ENCODE data around the gene MERTK. TPM values are rescaled to one million over a fixed set of nuclear protein-coding genes. Genes with fewer than 3 reads are reported as not detected.

The MERTK gene
- total and polyA plus RNA-seq, 10 of the 15 experiments (the other 5 are each of a cell fraction or from before 2014, with no cell fraction given), result 0.13 to 30.6 (median 0.50) TPM

DNA sequence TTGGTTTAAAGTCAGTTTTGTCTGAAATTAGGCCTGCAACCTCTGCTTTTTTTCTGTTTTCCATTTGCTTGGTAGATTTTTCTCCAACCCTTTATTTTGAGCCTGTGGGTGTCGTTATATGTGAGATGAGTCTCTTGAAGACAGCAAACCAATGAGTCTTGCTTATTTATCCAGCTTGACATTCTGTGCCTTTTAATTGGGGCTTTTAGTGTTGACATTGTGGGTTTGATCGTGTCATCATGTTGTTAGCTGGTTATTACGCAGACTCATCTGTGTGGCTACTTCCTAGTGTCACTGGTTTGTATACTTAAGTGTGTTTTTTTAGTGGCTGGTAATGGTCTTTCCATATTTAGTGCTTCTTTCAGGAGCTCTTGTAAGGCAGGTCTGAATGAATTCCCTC, 175.5 kb downstream of the MERTK start:
- intact Hi-C loops (cut with micrococcal nuclease; ENCODE audit: unreplicated experiment), result no loop called here
- Histone ChIP-seq H3K4me3 (no peak overlapping the region), H3K4me1 (ENCODE audit: control insufficient read depth, insufficient read depth, low read length) (peaks cover 9% of the 10 kb centered on the region), H3K9me3 (replicated peaks; ENCODE audit: control insufficient read depth, insufficient read depth, low read length) (peaks cover 14% of the 10 kb centered on the region), H3K27me3 (replicated peaks in 1 of 2; ENCODE audit: control insufficient read depth in 2 of 2, insufficient read depth in 2 of 2, low read length in 1 of 2) (no peaks in the 10 kb centered on the region), H4K20me1 (ENCODE audit: control insufficient read depth, insufficient read depth) (no peaks in the 10 kb centered on the region), H2AFZ (ENCODE audit: control insufficient read depth, low read depth, low read length) (no peak overlapping the region), H3K27ac (ENCODE audit: control insufficient read depth, insufficient read depth) (no peak overlapping the region), H3K9ac (ENCODE audit: control insufficient read depth, insufficient read depth, low read length) (no peak overlapping the region), H3K36me3 (ENCODE audit: control insufficient read depth in 2 of 2, insufficient read depth in 2 of 2, low read length in 1 of 2) (peaks cover 7 to 14% of the 10 kb centered on the region in 2 experiments; a peak in 3 of 4 replicates), H3K79me2 (ENCODE audit: control insufficient read depth, insufficient read depth, low read length) (peaks cover 3% of the 10 kb centered on the region; the same call in 1 of the 2 replicates), H3K4me2 (ENCODE audit: control insufficient read depth, insufficient read depth) (no peak overlapping the region)
- FAIRE-seq (no peak), ATAC-seq (no peak), DNase-seq (ENCODE audit: low read depth, low spot score) (no peak)
- ChIA-PET SMC1A (ENCODE audit: uncharacterized antibody, unreplicated experiment) (interaction anchor here (3.3 kb wide), 1 partner anchor 11 kb away, joined by 10 read pairs; no protein-coding TSS in a partner anchor), CTCF (interaction anchor here (1.1 to 1.3 kb wide), 2 partner anchors 10 to 12 kb away, joined by 3 to 4 read pairs; no protein-coding TSS in a partner anchor), RAD21 (ENCODE audit: unreplicated experiment) (no interaction called here), POLR2A (no interaction called here)
- WGBS (ENCODE audit: insufficient coverage, insufficient replicate concordance, low lambda C conversion rate, missing lambda C conversion rate), result 80% methylated on average over 3 of the region's 3 CpGs
- peak; percentile 49; the same call in 1 of the 2 replicates for TF ChIP-seq CBX5 (IDR thresholded peaks at IDR 0.05; ENCODE audit: low read depth)
- TF ChIP-seq CEBPZ (IDR thresholded peaks at IDR 0.05; ENCODE audit: low read depth, low read length), result no peak
- in situ Hi-C loops (cut with MboI), result no loop called here
- no TSS peak for BruUV-seq (replicated peaks)

- WGBS (ENCODE audit: insufficient coverage, insufficient replicate concordance, low lambda C conversion rate, missing lambda C conversion rate), result 79% methylated on average over 1 of the region's 1 CpG
- H3K4me1 ChIP-seq (ENCODE audit: control insufficient read depth, insufficient read depth, low read length), result peaks cover 9% of the 10 kb centered on the region
- H3K27me3 ChIP-seq (replicated peaks in 1 of 2; ENCODE audit: control insufficient read depth in 2 of 2, insufficient read depth in 2 of 2, low read length in 1 of 2), result no peaks in the 10 kb centered on the region
- no peak overlapping the region for H3K9ac ChIP-seq (ENCODE audit: control insufficient read depth, insufficient read depth, low read length)
- in situ Hi-C loops (cut with MboI) (no loop called here), intact Hi-C loops (cut with micrococcal nuclease; ENCODE audit: unreplicated experiment) (no loop called here)
- no peak overlapping the region for H2AFZ ChIP-seq (ENCODE audit: control insufficient read depth, low read depth, low read length)
- ATAC-seq, result no peak
- H3K27ac ChIP-seq (ENCODE audit: control insufficient read depth, insufficient read depth), result no peak overlapping the region
- CTCF ChIA-PET, result interaction anchor here (0.6 to 1.3 kb wide), 5 partner anchors 11 to 155 kb away, joined by 3 to 4 read pairs (median 3); no protein-coding TSS in a partner anchor
- BruUV-seq (replicated peaks), result no TSS peak
- POLR2A ChIA-PET, result no interaction called here
- RAD21 ChIA-PET (ENCODE audit: unreplicated experiment), result no interaction called here
- H3K4me2 ChIP-seq (ENCODE audit: control insufficient read depth, insufficient read depth), result no peak overlapping the region
- peaks cover 7 to 14% of the 10 kb centered on the region in 2 experiments for H3K36me3 ChIP-seq (ENCODE audit: control insufficient read depth in 2 of 2, insufficient read depth in 2 of 2, low read length in 1 of 2)
- no peaks in the 10 kb centered on the region for H4K20me1 ChIP-seq (ENCODE audit: control insufficient read depth, insufficient read depth)
- DNase-seq (ENCODE audit: low read depth, low spot score), result no peak
- H3K9me3 ChIP-seq (replicated peaks; ENCODE audit: control insufficient read depth, insufficient read depth, low read length), result peaks cover 13% of the 10 kb centered on the region
- no peak for FAIRE-seq
- H3K4me3 ChIP-seq, result no peak overlapping the region
- SMC1A ChIA-PET (ENCODE audit: uncharacterized antibody, unreplicated experiment), result interaction anchor here (1.3 to 3.3 kb wide), 2 partner anchors 11 to 41 kb away, joined by 3 to 10 read pairs; no protein-coding TSS in a partner anchor
- peaks cover 3% of the 10 kb centered on the region; the same call in 1 of the 2 replicates for H3K79me2 ChIP-seq (ENCODE audit: control insufficient read depth, insufficient read depth, low read length)
- TF ChIP-seq KAT2A (conservative IDR thresholded peaks at IDR 0.05; ENCODE audit: control insufficient read depth, low read depth, low read length), result no peak
- no peak for TF ChIP-seq RAD21 (IDR thresholded peaks at IDR 0.05; ENCODE audit: insufficient read depth, low read depth, low read length)
- TF ChIP-seq SKIL (IDR thresholded peaks at IDR 0.05; ENCODE audit: low read depth, poor library complexity, severe bottlenecking), result no peak
- no peak for TF ChIP-seq YBX1 (IDR thresholded peaks at IDR 0.05)
- no peak for TF ChIP-seq FOXK2 (IDR thresholded peaks at IDR 0.05)
- no peak for TF ChIP-seq RB1 (IDR thresholded peaks at IDR 0.05; ENCODE audit: borderline replicate concordance)
- TF ChIP-seq SUZ12 (IDR thresholded peaks at IDR 0.05; ENCODE audit: unreplicated experiment), result no peak
- no peak for TF ChIP-seq NFXL1 (IDR thresholded peaks at IDR 0.05; ENCODE audit: borderline replicate concordance)
- no peak for TF ChIP-seq TCF12 (IDR thresholded peaks at IDR 0.05; ENCODE audit: low read depth, low read length)
These were observed 176.1 kb downstream of the MERTK start for GRCh38 chr2:112074506-112074905.

All from GM12878 (cell line).